Rectal smooth muscle tissue (tissue), 1 donor: ENCODE measurements around the gene KCNQ4.

Experiments
- H3K27ac ChIP-seq: one replicate; pipeline ENCODE4 v1.7.0; 2013; ENCODE audit warnings: low read depth, low read length, inconsistent platforms
- H3K27me3 ChIP-seq: one replicate; pipeline ENCODE4 v1.7.0; 2013; ENCODE audit warnings: low read length; ENCODE audit not compliant: control insufficient read depth, insufficient read depth
- H3K36me3 ChIP-seq: one replicate; pipeline ENCODE4 v1.7.0; 2013; ENCODE audit warnings: low read length; ENCODE audit not compliant: control insufficient read depth, insufficient read depth
- H3K4me1 ChIP-seq: one replicate; pipeline ENCODE4 v1.7.0; 2013; ENCODE audit warnings: low read length; ENCODE audit not compliant: control insufficient read depth, insufficient read depth
- H3K4me3 ChIP-seq: one replicate; pipeline ENCODE4 v1.7.0; 2013; ENCODE audit warnings: low read length
- H3K9ac ChIP-seq: one replicate; pipeline ENCODE4 v1.7.0; 2013; ENCODE audit warnings: low read length

Gene KCNQ4

GRCh38 chr1:40773748-40774265 is 9.8 kb upstream of the KCNQ4 start:
- no peak overlapping the region for H3K4me3 ChIP-seq
- H3K4me1 ChIP-seq = no peaks in the 10 kb centered on the region
- H3K27me3 ChIP-seq = no peaks in the 10 kb centered on the region
- H3K36me3 ChIP-seq = peaks cover 19% of the 10 kb centered on the region
- no peak overlapping the region for H3K9ac ChIP-seq
- H3K27ac ChIP-seq = no peak overlapping the region

- H3K36me3 ChIP-seq = peaks cover 13% of the 10 kb centered on the region
- no peak overlapping the region for H3K27ac ChIP-seq
- H3K4me1 ChIP-seq = no peaks in the 10 kb centered on the region
- no peak overlapping the region for H3K4me3 ChIP-seq
- H3K27me3 ChIP-seq = no peaks in the 10 kb centered on the region
- H3K9ac ChIP-seq = no peak overlapping the region
These were observed 9.2 kb upstream of the KCNQ4 start for GRCh38 chr1:40774266-40774998.

GRCh38 chr1:40776236-40777072 is 7.1 kb upstream of the KCNQ4 start:
- no peak overlapping the region for H3K4me3 ChIP-seq
- H3K27ac ChIP-seq = no peak overlapping the region
- no peaks in the 10 kb centered on the region for H3K27me3 ChIP-seq
- no peaks in the 10 kb centered on the region for H3K4me1 ChIP-seq
- peaks cover 6% of the 10 kb centered on the region for H3K36me3 ChIP-seq
- H3K9ac ChIP-seq = no peak overlapping the region

DNA sequence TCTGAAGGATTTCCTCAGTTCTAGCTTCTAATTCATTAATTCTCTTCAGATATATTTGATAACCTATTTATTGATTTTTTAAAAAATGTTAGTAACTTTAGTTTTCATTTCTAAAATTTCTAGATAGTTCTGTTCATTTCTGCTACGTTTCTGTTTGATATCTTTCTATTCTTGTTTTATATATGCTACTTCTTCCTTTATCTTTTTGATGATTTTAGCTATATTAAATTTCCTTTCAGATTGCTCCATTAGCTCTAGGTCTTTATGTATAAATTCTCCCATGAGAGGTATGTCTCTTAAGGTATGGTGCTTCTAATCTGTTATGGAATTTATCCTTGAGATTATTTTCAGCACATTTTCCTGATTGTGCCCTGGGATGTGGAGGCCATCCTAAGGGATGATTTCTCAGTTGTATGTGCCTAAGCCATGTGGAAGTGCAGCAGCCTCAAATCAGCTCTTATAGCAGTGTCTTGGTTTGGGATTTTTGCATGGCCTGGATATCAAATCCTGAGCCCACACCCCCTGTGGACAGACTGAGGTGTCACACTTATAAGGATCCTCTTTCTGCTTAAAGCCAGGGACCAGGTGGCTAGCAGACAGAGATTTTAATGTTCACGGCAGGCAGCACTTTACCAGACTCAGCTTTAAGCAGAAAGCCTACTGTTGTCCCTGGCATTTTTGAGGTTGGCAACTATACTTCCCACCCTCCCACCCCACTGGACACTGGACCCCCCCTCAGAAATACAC is 6.2 kb upstream of the KCNQ4 start:
- no peak overlapping the region for H3K4me3 ChIP-seq

GRCh38 chr1:40780678-40781607 is 2.6 kb upstream of the KCNQ4 start:
- Histone ChIP-seq H3K4me1 (peaks cover 21% of the 10 kb centered on the region), H3K9ac (no peak overlapping the region), H3K36me3 (peaks cover 2% of the 10 kb centered on the region), H3K4me3 (no peak overlapping the region), H3K27ac (no peak overlapping the region), H3K27me3 (no peaks in the 10 kb centered on the region)

More for the DNA sequence above, 6.2 kb upstream of the KCNQ4 start:
- Histone ChIP-seq H3K36me3 (peaks cover 2% of the 10 kb centered on the region), H3K27me3 (no peaks in the 10 kb centered on the region), H3K4me1 (peaks cover 5% of the 10 kb centered on the region), H3K9ac (no peak overlapping the region), H3K27ac (no peak overlapping the region)

GRCh38 chr1:40781608-40781971 is 2.0 kb upstream of the KCNQ4 start:
- peaks cover 21% of the 10 kb centered on the region for H3K4me1 ChIP-seq

GRCh38 chr1:40782371-40782956 is 1.1 kb upstream of the KCNQ4 start:
- H3K9ac ChIP-seq = peak overlapping the region; percentile 38
- H3K4me1 ChIP-seq = peaks cover 21% of the 10 kb centered on the region
- H3K27ac ChIP-seq = peak overlapping the region; percentile 87
- no peaks in the 10 kb centered on the region for H3K36me3 ChIP-seq
- H3K27me3 ChIP-seq = no peaks in the 10 kb centered on the region
- peak overlapping the region; percentile 60 for H3K4me3 ChIP-seq

More at GRCh38 chr1:40781608-40781971, 2.0 kb upstream of the KCNQ4 start:
- H3K27me3 ChIP-seq = no peaks in the 10 kb centered on the region
- no peak overlapping the region for H3K9ac ChIP-seq
- H3K4me3 ChIP-seq = no peak overlapping the region
- no peaks in the 10 kb centered on the region for H3K36me3 ChIP-seq
- H3K27ac ChIP-seq = no peak overlapping the region

GRCh38 chr1:40784141-40784770 is 669 bp downstream of the KCNQ4 start:
- Histone ChIP-seq H3K9ac (peak overlapping the region; percentile 64), H3K4me1 (peaks cover 28% of the 10 kb centered on the region), H3K27ac (peak overlapping the region; percentile 88), H3K36me3 (no peaks in the 10 kb centered on the region), H3K27me3 (no peaks in the 10 kb centered on the region), H3K4me3 (peak overlapping the region; percentile 74)

GRCh38 chr1:40784771-40785151 is 1.2 kb downstream of the KCNQ4 start:
- Histone ChIP-seq H3K36me3 (no peaks in the 10 kb centered on the region), H3K4me1 (peaks cover 33% of the 10 kb centered on the region), H3K27me3 (no peaks in the 10 kb centered on the region), H3K27ac (peak overlapping the region; percentile 88), H3K9ac (peak overlapping the region; percentile 64), H3K4me3 (peak overlapping the region; percentile 74)

DNA sequence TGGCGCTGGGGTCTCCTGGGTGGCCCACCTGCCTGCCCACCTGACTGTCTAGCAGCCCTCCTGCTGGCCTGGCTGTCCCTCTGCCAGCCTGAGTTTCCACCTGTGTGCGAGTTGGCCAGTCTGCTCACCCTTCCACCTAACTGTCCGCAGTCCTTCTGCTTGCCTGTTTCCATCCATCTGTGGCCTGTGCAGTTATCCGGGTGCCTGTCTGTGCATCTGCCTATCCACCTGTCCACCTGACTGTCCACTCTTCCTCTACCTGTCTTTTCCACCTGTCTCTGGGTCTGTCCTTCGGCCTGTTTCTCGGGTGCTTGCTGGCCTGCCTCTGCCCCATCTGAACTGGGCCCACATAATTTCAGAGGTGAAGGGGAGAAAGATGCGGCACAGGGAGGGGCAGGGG is 1.9 kb downstream of the KCNQ4 start:
- peaks cover 40% of the 10 kb centered on the region for H3K4me1 ChIP-seq

More for the DNA sequence above, 1.9 kb downstream of the KCNQ4 start:
- Histone ChIP-seq H3K4me3 (peak overlapping the region; percentile 74), H3K9ac (peak overlapping the region; percentile 27), H3K36me3 (no peaks in the 10 kb centered on the region), H3K27me3 (no peaks in the 10 kb centered on the region), H3K27ac (peak overlapping the region; percentile 88)
